Measurements from ENCODE around the gene PPP1R37. TPM values are rescaled to one million over a fixed set of nuclear protein-coding genes. Genes with fewer than 3 reads are reported as not detected.

PPP1R37 gene
- polyA plus RNA-seq, 10 donors, result 15.8 to 23.8 (median 19.4) TPM

DNA sequence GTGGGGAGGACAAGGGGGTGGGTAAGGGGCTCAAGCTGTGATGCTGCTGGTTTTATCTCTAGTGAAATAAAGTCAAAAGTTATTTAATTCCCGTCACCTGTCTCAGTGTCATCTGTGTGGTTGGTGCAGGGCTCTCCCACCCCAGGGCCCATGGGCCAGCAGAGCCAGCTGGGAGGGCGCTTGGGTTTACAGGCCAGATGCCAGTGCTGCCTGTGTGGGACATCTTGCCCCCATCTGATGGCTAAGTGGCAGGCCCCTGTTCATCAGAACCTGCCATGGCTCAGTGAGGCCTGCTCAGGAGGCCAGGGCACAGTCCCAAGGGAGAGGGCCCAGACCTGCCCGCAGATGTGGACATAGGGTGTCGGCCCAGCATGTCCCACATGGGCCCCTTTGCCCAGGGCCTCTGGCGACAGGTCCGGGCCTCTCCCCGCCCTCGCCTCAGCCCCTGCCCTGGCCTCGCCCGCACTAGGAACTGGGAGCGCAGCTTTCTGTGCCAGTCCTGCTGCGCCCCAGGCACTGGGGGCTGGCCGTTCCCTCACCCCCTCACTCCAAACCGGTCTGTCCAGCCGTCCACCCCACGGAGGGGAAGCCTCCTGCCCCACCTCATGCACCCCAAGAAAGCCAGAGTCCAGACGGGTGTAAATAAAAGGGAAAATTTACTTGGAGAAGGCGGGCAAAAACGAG is 22.0 kb upstream of the PPP1R37 start:
- no peak for DNase-seq

DNA sequence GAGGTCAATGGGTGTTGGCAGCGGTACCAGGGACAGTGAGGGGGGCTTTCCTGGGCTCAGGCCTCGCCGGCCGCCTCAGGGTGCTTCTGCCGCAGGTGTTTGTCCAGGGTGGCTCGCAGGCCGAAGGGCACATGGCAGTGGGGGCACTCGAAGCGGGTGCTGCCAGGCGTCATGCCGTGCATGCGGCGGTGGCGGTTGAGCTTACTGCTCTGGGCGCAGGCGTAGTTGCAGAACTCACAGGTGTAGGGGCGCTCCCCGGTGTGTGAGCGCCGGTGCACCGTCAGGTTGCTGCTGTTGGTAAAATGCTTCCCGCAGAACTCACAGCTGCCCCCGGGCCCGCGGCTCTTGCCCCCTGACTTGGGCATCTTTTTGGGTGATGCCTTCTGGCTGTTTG is 21.4 kb upstream of the PPP1R37 start:
- no peak for DNase-seq

DNA sequence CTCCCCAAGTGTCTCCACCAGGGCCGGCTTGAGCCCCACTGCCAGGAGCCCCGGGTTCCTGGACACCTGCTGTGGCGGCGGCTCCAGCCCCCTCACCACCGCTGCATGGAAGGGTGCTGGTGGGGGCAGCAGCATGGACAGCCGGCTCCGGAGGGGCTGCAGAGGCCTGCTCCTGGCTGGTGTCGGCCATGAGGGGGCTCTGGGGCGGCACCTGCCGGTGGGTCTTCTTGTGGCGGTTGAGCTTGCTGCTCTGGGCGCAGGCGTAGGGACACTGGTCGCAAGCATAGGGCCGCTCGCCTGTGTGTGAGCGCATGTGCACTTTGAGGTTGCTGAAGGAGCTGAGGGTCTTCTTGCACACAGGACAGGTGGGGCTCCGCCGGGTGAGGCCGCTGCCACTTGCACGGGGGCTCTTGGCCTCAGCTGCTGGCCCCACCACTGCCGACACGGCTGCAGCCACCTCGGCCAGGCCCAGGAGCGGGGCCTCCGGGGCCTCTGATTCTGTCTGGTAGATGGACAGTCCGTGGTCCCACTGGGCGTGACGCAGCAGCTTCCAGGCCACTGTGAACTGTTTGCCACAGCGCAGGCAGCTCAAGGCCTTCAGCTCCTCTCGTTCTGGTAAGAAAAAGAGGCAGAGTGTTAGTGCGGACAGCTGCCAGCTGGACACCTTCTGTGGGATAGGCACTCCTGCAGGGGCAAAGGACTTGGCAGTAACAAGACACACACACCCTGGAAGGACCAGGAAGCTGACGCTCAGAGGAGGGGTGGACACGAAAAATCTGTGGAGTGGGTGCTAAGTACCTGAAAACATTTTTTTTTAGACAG is 20.8 kb upstream of the PPP1R37 start:
- DNase-seq, result no peak

DNA sequence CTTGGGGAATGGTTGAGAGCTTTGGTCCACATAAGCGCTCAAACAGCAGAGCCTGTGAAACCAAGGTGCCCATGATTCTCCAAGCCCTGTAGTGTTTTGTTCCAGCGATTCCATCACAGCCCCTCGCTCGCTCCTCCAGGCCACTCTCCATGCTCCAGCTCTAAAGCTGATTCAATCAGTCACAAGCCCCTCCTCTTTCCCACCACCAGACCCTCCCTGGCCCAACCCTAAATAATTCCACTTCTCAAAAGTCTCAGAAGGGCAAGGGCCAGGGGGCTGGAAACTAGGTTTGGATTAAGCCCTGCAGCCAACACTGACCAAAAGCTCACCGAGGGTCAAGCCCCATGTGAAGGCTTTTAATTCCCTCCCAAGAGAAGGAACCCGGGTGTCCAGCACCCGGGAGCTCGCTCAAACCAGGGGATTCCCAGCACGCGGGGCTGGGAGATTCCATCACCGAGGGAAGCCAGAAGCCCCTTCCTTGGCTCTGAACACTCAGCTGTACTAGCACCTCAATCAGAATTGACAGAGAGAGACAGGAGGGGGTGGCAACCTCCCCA is 18.2 kb upstream of the PPP1R37 start:
- DNase-seq, result no peak

DNA sequence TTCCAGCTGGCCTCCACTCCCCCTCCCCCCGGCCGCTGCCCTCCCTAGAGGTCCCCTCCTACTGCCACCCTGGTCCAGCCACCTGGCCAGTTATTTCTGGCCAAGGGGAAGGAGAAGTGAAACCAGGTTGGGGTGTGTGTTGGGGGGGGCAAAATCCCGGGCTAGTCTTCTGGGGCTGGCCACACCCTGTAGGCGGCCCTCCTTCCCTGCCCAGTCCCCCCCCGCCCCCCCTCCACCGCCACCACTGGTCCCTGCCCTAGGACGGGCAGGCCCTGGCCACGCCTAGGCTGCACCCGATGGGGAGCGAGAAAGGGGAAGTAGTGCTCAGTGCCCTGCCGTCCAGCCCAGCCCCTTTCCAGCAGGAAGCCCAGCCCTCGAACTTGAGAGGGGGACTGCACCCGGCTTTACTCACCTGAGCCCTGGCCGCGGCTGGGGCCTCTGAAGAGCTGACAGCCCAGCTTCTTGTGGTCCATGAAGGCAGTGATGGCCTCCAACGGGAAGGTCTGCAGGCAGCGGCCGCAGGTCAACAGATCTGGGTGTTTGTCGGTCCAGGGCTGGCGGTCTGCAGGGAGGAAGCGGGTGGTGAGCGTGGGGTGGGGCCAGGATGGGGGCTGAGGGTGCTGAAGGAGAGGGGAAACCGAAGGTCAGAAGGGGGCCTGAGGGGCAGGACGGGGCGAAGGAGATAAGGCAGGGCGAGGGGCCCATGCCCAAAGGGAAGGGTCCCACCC is 17.5 kb upstream of the PPP1R37 start:
- peak in 1 of 3 donors; percentile 61 for DNase-seq

DNA sequence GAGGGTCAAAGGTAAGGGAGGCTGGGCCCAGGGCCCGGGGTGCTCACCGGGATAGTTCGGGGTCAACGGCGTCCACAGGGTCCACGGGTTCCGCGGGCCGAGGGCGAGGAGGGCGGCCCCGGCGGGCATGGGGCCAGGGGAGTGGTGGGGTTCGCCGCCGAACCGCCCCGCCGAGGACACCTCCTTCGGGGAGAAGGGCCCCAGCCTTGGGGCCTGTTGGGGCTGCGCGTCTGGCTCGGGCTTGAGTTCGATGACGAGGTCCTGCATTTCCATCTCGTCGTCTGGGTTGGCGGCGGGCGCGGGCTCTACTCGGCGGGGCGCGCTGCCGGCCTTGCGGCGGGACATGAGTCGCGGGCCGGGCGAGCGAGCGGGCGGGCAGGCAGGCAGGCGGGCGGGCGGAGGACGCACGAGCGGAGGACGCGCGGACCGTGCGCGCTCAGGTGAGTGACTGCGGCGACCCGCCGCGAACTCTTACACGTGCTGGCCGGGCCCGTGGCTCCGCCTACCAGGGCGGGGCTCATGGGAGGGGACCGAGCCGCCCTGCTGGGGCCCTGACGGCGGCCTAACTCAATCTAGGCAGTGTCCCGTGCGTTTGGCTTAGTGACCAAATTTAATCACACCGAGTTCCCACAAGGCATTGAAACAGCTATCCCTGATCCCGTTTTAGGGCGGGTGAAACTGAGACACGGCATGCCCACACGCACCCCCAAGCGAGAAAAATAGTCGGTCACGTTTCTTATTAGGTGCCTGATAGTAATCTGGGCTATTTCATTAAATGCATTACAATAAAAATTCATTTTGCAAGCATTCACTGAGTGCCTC is 16.7 kb upstream of the PPP1R37 start, which contains the start of gene ZNF296:
TSS of gene ZNF296 (minus strand) at position 450 of the 822 bp plus-strand sequence. CDS start at position 345, 105 bp downstream.
- DNase-seq, result peak in 1 of 3 donors; percentile 70

DNA sequence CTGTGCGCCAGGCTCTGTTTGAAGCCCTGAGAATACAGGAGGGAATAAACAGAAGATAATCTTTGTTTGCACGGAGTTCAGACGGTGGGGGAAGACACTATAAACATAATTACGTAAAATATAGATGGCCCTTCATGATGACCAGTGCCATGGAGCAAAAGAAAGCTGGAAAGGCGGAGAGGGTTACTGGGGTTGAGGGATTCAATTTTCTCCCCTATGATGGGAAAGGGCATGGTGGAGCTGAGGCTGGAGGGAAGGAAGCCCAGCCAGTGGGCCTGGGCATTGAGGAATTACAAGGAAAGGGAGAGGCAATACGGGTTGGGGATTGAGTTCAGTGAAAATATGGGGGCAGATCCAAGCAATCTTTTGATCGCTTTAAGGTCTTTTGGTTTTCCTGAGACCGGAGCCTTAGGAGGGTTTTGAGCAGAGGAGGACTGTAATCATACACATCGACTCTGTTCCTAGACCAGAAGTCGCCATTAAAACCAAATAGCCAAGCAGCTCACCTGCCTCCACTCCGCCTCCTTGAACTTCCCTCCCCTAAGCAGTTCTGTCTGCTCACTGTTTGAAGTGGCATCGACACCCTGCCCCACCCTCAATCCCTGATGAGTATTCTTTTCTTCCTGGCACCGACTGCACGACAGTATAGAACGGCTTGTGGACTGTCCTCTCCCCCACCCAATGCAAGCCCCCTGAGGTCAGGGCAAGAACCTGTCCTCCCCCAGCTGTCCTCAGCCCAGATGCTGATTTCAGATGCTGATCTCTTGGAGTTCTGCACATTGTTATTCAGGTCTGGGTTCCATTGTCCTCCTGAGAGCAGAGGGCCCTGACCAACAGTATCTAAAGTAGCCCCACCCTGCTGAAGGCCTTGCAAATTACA is 15.9 kb upstream of the PPP1R37 start:
- DNase-seq, result no peak

DNA sequence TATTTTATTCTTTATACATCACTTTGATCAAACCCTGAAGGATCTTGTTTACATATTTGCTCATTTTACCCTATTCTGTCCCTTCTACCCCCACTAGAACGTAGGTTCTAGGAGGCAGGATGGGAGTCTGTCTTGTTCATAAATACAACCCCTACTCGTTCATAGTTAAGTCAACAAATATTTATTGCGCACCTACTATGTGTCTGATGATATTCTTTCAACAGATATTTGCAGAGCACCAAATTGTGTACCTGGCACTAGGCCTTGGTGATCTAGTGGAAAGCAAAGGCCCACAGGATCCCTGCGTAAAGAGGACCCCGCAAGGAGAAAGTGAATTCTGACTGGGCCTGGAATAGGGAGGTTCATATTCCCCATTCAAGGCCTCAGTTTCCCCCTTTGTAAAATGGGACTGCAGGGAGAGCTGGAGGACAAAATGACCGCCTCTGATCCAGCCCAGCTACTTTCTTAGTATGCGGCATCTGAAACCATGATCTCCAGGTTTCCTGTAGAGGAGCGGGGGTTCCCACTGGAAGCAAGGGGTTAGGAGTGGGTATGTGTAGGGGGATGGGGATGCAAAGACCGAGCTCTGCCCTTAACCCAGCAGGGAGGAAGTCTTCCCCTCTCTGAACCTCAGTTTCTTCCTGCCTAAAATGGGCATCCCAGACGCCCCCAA is 14.5 kb upstream of the PPP1R37 start:
- DNase-seq, result no peak

DNA sequence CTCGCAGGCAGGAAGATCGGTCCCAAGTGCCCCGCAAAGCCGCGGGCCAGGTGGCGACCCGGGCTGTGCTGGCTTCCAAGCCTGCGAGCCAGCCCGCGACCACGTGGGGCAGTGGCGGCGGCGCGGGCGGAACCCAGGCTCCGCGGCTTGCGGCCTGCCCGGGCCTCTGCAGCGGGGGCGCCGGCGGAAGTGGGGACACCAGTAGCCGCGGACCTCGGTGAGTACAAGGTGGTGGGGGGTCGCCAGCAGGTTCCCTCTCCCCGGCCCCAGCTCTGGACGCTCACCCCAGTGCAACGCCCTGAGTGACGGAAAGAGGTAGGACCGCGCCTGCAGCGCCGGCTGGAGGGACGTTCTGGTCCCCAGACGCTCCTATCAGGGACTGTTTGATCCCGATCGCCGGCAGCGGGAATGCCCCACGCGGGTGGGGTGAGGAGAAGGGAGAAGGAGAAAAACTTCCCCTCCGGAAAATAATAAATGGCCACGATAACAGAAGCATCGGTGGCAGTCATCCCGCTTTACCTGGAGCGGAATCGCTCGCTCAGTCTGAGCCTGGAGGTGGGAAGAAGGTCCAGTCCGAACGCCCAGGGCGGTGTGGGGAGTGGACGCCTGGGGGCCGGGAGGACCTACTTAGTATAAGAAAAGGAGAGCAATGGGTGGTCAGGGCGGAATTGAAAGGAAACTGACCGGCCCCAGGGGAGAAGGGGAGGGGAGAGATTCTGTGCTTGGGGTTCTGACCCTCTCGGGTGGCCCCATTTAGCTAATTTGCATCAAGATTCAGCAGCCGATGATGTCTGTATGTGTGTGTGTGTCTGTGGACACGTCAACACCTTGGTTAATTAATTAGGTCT is 13.7 kb upstream of the PPP1R37 start, which contains the start of gene GEMIN7:
TSS of gene GEMIN7 (plus strand) at position 198 of the 848 bp plus-strand sequence. CDS start 10,855 bp downstream, outside the sequence.
- peak in 2 of 3 donors; percentile 69 to 90 for DNase-seq

DNA sequence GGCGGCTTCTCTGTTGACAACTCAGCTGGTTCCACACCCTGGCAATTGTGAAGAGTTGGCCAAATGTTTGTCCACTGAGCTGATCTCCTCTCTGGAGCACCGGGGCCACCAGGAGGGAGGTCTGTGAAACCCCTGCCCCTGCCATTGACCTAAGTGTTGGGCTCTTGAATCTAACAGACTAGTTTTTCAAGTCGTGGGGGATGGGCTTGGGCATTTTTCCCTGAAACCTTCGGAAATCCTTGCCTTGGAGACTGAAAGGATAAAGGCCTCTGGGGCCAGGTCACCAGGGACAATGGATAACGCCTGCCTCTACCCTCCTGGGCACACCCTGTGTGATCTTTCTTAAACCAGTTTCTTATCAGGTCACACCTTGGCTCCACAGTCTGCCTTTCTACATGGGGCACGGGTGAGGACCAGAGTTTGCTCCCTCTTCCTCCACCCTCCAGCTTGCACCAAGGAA is 13.0 kb upstream of the PPP1R37 start:
- DNase-seq, result no peak

DNA sequence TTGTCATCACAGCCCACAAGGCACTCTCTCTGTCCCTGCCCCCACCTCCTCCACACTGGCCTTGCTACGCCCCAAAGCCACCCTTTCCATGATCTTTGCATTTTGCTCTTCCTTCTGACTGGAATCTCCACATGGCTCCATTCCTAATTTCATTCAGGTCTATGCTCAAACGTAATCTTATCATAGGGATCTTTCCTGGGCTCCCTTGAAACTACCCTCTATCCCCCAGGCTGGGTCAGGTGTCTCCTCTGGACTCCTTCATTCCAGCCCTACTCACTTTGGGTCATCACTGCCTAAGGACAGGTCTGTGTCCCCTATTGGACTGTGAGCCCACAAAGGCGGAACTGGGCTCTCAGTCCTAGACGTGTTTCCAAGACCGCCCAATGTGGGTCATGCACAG is 10.8 kb upstream of the PPP1R37 start:
- no peak for DNase-seq

DNA sequence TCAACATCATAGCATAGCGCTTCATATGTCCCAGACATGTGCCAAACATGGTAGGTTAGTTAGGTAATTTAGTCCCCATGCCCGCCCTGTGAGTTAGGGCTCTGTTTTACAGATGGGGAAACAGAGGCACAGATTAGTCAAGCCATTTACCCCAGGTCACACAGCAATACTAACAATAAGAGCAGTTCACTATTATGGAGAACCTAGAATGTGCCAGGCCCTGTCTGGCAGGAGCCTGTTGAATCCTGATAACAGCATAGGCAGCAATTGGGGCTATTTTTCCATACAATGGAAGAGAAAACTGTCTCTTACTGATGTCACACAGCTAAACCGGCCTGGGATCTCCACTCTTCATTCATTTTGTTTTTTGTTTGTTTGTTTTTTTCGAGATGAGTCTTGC is 6.5 kb upstream of the PPP1R37 start:
- no peak for DNase-seq

DNA sequence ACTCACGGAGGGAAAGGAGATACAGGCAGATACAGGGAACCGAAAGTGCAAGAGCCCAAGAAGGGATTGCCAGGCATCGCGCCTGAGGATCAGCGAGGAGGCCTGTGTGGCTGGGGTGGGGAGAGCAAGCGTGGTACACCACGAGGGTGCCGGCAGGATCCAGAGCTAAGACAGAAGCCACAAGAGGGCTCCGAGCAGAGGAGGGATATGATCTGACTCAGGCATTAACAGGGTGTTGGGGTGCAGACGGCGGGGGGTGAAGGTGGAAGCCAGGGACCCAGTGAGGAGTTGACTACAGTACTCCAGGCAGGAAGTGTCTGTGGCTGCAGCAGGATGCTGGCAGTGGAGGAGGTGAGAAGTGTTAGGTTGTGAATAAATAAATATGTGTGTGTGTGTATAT is 5.4 kb upstream of the PPP1R37 start:
- DNase-seq, result no peak

DNA sequence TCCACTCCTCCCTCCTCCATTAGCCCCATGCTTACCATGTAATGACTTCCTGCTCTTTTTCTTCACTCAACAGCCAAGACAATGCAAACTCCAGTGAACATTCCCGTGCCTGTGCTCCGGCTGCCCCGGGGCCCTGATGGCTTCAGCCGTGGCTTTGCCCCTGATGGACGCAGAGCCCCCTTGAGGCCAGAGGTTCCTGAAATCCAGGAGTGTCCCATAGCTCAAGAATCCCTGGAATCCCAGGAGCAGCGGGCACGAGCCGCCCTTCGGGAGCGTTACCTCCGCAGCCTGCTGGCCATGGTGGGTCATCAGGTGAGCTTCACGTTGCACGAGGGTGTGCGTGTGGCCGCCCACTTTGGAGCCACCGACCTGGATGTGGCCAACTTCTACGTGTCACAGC is 2.9 kb upstream of the PPP1R37 start:
- DNase-seq, result no peak

DNA sequence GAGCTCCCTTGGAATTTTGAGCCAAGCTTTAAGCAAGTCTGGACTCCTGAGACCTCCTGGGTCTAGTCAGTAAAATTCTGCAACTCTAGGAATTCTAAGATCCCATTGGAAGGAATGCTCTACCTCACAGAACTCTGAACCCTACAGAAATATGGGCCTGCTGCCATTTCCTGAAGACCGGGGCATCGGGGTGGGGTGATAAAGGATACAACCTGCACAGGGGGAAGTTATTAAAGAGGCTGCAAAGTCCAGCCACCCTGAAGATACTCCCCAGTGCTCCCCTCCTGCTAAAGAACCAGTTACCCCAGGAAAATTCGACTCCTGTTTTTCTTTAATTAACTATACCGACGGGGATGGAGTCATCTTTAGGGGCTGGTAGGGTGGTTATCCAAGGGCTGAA is 2.4 kb upstream of the PPP1R37 start:
- no peak for DNase-seq

DNA sequence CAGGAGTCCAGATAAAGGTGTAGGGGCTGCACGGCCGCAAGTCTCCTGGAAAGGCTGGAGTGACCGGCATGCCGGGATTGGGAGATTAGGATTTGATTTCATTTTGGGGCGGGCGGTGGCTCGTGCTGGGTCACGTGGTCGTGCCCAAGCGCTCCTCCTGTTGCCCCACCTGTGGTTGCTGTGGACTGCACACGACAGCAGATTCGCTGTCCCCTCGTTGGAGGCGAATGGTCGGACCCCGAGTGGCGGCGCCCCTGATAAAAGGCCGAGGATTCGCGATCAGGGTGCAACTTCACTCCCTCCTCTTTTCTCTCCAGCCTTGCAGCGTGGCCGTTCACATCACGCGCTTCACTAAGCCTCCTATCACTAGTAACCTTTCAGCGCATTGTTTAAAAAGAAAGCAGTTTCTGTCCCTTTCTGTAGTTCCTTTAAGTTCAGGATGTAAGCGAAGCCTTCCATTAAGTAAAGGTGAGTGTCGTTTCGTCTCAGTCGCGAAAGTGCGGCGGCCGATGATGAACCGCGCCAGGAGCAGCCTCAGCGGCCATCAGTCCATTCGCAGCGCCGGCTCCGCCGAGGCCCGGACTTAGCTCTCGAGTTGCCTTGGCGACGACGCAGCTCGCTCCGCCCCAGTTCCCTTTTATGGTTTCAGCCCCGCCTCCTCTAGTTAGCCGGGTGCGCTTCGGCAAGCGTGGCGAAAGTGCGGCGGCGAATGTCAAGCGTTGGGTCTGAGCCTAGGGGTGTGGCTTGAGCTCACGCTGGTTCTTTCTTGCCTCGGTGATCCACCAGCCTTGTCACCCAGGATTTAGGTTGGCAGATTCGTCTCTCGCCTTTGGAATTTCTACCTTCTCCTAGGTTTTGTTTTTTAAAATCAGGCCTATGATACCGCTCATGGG is 1.7 kb upstream of the PPP1R37 start:
- peak; percentile 99 to 100 (median 99) for DNase-seq

DNA sequence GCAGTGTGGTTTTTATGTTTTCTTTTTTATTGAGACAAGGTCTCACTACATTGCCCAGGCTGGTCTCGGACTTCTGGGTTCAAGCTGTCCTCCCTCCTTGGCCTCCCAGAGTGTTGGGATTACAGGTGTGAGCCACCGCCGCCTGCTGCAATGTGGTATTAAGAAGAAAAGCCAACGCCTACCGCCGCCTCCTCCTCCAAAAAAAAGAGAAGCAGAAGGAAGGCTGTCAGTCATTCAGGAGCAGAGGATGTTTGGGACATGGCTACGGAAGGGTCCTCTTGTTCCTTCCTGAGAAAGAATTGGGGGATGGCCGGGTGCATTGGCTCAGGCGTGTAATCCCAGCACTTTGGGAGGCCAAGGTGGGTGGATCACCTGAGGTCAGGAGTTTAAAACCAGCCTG is 1.2 kb downstream of the PPP1R37 start:
- DNase-seq, result no peak
